OCI-M2 (cell line): ENCODE results near the gene IRX6.

Experiments
- DNase-seq: peaks from one replicate; lab custom pipeline; 2025; ENCODE audit not compliant: unreplicated experiment; lab: John Stamatoyannopoulos, UW

IRX6 gene

DNA sequence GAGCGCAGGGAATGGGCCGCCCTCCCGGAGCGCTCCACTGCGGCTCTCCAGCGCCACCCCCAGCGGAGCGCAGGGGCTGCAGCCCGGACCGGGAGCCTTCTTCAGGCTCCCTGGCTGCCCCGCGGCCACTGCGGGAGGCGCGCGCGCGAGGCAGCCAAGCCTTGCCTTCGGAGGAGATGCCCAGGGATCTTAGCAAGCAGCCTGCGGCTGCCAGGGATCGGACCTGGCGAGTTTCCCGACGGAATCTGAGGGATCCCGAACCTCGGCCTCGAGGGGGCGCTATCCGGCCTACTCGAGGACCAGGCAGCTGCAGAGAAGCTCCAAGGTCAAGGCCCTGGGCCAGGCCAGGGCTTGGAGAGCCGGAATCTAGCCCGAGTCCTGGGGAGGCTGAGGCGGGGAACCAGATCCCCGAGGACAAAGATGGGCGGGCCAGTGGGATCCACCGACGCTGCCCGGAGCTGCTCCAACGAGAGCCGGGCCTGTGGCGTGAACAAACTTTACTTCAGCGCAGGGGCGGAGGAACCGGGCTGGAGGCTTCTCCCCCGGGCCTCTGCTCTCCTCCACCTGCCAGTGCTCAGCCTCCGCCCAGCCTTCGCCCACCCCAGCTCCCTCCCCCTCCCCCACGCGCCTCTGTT lies at the start of gene IRX6:
Gene IRX6, plus strand, starts transcription at position 567 of the 635 bp plus-strand sequence. CDS start 889 bp downstream, outside the sequence.
- no peak for DNase-seq

DNA sequence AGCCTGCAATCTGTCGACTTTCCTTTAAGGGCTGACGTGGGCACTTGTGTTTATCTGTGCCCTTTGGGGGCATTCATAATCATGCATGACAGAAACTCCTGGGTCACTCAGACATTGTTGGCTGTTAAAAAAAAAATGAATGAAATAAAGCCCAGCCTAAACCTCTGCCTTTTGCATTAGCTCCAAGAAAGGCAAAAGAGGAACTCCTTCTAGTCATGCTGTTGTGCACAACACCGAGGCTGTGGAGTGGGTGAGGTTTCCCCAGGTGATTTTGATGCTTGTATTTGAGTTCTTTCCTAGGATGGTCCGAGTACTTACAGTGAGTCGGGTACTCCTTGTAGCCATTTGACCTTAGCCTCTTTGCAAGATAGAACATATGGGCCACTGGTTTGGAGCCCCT lies 49.6 kb upstream of the IRX6 start:
- DNase-seq: no peak

DNA sequence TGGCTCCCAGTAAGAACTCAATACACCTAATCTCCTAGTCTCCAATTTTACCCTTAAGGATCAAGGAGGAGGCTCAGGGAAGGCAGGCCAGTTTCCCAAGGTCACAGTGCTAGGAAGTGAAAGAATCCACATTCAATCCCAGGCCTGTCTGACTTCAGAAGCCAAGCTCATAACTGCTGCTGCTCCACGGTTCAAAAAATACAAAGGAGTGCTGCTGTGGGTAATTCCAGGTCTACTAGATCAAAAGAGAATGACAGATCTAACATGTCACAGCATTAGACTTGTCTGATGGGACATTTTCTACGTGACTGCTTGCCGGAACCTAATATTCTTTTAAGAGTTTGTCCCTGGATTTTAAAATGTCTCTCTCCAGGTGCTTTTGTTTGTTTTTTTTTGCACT lies 48.8 kb upstream of the IRX6 start:
- no peak for DNase-seq

GRCh38 chr16:55275869-55276268 lies 48.1 kb upstream of the IRX6 start:
- no peak for DNase-seq

- DNase-seq: no peak
These were observed 46.5 kb upstream of the IRX6 start for GRCh38 chr16:55277536-55277935.

DNA sequence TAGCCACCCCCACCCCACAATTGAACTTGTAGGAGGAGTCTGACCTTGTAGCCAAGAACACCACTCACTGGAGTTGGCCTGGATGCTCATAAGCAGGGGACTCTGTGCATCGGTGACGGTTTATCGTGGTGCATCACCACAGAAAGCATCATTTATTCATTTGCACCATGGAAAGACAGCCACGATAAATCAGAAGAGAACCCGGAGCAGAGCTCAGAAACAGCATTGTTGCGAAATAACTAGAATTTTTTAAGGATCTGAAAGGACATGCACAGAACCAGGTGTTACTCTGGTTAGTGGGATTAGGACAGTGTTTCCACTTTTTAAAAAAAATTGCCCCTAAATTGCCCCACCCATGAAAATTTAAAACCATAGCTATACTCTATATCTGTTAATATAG lies 44.4 kb upstream of the IRX6 start:
- no peak for DNase-seq

DNA sequence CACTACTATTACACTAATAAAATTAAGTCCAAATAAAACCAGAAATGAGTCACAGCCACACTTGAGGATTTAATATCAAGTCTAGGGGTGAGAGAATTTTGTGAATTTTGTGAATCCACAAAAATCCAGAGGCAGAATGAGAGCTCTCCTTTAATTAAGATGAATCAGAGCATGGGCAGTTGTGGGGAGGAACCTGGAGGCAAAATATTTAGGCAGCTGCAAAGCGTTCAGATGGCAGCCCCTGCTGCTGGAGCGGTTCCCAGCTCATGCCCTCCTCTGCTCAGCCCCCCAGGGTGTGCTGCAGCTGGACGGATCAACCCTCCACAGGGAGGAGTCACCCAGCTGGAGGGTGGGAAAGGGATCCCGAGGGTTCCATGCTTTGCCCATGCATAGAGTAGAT lies 43.4 kb upstream of the IRX6 start:
- DNase-seq: no peak

- no peak for DNase-seq
These were observed 41.6 kb upstream of the IRX6 start for GRCh38 chr16:55282441-55282840.

DNA sequence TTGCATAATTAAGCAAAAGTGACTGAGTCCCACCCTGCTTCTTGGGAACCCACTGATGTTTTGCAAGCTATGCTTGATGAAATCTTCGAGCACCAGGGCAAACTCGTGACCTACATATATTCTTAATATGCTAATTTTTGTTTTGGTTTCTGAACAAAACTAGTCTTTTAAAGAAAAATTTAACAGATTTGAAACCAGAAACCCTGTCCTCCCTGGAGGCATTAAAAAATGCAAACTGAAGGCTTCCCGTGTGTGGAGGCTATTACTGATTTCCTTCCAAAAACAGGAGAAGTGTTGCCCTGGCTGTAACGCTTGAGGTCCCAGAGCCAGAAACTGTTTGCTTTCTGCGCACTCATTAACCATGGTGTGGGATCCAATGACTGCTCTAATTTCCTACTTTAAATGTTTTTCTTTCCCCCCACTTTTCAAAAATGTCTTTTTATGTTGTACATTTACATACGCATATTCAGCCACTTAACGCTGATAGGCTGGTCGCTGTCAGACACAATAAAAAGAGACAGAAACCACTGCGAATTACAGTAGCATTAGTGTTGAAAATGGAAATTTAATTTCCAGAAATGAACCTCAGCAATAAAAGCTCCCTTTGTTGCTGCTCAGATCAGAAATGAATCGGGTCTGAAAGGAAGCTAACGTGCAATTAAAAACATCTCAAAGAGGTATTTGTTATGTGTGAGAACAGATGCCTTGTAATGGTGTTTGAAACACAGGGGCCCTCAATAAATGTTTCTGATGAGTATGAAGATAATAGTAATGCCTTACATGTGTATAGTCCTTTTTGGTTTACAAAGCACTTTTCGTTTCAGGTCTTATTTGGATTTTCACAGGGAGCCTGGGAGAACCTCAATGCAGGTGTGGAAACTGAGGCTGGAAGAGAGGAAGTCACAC lies 39.9 kb upstream of the IRX6 start:
- DNase-seq: no peak

DNA sequence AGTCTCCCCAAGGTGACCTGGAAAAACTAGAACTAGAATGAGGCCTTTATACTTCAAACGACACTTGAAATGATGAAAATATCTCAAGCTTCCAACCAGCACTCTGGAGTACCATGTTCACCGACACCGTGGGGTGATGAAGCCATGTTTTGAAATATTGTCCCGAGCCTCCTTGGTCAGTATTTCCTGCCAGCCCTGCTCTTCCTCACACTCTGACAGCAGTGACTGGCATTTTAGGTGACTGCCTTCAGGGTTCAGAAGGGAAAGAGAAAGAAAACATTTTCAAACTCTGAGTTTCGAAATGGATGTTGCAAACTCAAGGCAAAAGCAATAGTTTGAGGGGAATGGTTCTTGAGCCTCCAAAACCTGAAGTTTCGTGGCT lies 39.3 kb upstream of the IRX6 start:
- DNase-seq: no peak

GRCh38 chr16:55285586-55285985 lies 38.4 kb upstream of the IRX6 start:
- no peak for DNase-seq

- no peak for DNase-seq
These were observed 34.6 kb upstream of the IRX6 start for GRCh38 chr16:55289353-55289752.

DNA sequence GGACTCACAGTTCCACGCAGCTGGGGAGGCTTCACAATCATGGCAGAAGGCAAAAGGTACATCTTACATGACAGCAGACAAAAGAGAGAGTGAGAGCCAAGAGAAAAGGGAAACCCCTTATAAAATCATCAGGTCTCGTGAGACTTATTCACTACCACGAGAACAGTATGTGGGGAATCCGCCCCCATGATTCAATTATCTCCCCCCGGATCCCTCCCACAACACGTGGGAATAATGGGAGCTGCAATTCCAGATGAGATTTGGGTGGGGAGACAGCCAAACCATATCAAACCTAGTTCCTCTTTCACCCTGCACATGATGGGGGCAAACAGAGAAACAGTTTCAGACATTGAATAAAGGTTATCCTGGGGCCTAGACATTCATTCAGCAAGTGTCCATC lies 32.2 kb upstream of the IRX6 start:
- no peak for DNase-seq

DNA sequence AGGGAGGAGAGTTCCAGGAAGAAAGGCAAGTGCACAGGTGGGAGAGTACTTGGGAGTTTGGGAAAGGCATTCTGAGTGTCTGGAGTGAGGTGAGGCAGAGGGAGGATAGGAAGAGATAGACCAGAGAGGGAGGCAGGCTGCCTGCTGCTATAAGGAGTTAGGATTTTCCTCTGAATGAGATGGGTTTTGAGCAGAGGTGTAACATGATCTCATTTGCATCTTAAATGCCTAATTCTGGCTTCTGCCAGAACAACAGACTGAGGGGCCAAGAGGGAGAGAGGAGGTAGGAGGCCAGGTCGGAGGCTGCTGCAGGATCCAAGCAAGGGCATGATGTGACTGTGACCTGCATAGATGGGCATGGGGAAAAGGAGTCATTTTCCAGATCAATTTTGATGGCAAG lies 31.5 kb upstream of the IRX6 start:
- DNase-seq: no peak

GRCh38 chr16:55294129-55294528 lies 29.9 kb upstream of the IRX6 start:
- no peak for DNase-seq

DNA sequence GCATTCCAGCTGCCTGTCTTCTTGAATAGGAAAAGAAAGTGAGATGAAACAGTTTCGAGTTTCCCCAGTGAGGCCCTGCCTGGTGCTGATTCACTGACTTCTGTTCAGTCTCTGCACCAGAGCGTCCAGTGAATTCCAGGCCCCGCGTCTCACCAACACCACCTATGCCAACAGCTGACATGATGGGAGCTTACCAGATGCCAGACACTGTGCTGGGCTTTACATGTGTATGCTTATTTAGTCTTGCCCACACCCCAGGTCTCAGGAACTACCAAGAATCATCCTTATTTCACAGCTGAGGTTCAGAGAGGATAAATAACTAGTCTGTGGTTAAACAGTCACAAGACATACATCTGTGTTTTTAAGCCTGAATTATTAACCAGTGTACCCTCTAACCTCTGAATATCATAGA lies 29.1 kb upstream of the IRX6 start:
- DNase-seq: no peak

DNA sequence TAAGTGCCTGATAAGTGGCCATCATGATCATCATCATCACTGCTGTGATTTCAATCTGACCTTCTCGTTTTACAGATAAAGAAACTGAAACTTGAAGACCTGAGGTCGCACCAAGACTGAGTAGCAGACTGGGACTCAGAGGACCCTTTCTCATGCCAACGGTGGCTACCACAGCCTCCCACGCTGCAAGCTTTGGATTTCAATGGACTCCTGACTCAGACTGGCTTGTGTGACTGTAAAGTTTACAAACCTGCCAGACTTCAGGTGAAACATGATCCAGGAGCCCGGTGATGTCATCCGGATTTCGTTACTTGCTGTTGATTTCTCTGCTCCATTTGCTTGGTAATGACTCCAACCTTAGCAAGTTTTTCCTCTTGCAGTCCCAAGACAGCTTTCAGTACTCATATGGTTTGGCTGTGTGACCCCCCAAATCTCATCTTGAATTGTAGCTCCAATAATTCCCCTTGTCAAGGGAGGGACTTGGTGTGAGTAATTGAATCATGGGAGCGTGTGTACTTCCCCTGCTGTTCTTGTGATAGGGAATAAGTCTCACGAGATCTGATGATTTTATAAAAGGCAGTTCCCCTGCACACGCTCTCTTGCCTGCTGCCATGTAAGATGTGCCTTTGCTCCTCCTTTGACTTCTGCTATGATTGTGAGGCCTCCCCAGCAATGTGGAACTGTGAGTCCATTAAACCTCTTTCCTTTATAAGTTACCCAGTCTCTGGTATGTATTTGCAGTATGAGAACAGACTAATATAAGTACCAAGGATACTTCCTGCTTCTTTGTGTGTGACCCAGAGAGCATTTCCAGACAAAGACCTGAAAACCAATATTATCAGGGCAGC lies 26.7 kb upstream of the IRX6 start:
- no peak for DNase-seq

DNA sequence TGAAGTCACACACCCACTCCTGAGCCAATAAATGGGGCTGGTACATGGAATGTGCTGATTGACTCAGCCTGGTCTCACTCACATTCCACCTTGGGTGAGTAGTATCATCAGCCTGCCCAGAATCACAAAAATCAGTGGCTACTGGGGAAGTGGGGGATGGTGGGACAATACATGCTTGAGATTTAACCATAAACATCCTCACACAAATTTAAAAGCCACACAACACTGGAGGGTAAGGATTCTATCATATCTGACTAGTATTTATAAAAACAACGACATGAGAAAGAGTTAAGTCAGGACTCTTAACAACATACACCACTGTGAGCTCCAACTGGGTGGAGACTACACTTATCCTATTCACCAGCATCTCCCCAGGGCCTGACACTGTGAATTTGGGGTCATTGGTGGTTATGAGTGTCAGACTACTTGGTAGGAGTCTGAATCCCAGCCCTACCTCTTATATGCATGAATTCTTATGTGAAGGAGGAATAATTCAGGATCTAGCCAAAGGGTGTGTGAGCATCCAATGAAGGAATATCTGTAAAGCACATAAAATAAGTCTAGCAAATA lies 26.0 kb upstream of the IRX6 start:
- no peak for DNase-seq

DNA sequence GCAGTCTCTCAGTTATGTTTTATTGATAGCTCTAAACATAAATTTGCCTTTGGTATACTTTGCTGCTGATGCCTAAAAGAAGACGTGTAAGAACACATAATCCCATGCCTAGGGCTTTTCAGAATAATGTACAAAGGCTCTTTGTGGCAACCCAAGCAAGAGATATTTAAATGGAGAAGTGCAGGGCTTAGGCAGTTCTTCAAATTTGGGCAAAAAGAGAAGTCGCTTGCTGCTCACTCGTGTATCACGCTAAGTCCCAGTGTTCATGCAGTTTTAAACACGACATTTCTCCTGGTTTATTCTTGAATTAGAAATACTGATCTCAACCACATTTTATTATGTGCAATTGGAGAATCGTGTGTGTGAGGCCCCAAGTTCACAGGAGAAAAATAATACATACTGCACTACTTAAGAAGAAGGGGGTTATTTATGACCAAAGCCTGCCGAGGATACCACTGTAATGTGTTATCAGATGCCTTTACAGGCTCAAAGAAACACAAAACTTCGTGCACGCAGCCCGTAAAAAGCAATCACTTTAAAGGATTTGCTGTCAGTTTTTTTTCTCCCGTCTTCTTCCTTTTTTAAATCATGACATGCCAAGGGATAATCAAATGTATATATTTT lies 22.5 kb upstream of the IRX6 start:
- DNase-seq: no peak

DNA sequence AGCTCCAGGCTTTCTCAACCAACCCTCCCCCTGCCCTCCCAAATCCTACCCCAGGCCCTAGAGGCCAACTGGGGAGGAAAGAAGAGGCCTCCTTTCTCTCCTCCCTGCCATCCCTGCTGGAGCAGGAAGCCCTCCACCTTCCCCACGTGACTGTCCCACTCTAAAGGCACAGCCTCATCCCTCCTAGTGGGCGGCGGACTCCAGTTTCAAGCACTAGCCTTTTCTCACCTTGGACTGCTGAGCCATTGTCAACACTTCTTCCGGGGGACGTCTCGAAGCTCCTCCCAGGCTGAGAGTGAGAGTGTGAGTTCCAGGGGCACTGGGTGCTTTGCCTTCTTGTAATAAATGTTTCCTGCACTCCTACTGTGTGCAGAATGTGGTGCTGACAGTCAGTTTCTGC lies 21.4 kb upstream of the IRX6 start:
- DNase-seq: no peak

- DNase-seq: no peak
These were observed 15.0 kb upstream of the IRX6 start for GRCh38 chr16:55308973-55309372.
